Skin epidermis (tissue), 12 donors: ENCODE results near the gene DGKG.

ENCODE experiments used
- H3K27ac ChIP-seq, 21 experiments: fragments of 200-600 bp; sonication (generic) in 11 of 21; one replicate each; pipeline ENCODE4 v1.5.0; 2020; ENCODE audit warnings: mild to moderate bottlenecking in 3 of 21, inconsistent platforms in 2 of 21, moderate library complexity in 2 of 21
- H3K4me3 ChIP-seq, 7 experiments: fragments of 200-600 bp; sonication (generic) in 2 of 7; one replicate each; pipeline ENCODE4 v1.5.0; 2020; ENCODE audit warnings: inconsistent platforms in 2 of 7, mild to moderate bottlenecking in 2 of 7, moderate library complexity in 1 of 7

The DGKG gene

GRCh38 chr3:186322761-186323160, 39.3 kb downstream of the DGKG start:
- Histone ChIP-seq H3K27ac (no peak overlapping the region), H3K4me3 (no peak overlapping the region)

DNA sequence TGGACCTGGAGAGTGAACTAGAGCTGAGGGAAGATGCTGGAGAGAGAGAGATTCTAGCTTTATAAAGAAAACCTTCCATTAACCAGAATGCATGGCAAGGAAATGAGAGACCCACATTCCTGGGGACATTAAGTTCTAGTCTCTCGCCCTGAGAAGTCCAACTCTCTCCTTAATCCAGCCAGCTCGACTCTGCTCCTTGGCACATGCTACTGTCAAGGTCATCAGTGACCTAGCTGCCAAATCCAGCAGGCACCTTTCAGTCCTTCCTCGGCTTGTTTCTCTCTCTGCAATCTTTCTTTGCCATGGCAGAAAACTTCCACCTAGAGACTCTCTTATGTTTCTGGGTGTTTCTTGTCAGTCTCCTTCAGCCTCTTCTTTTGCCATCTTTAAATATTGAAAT, 40.3 kb downstream of the DGKG start:
- H3K27ac ChIP-seq, result no peak overlapping the region
- no peak overlapping the region for H3K4me3 ChIP-seq

GRCh38 chr3:186320862-186321568, 41.0 kb downstream of the DGKG start:
- no peak overlapping the region for H3K27ac ChIP-seq
- no peak overlapping the region for H3K4me3 ChIP-seq

DNA sequence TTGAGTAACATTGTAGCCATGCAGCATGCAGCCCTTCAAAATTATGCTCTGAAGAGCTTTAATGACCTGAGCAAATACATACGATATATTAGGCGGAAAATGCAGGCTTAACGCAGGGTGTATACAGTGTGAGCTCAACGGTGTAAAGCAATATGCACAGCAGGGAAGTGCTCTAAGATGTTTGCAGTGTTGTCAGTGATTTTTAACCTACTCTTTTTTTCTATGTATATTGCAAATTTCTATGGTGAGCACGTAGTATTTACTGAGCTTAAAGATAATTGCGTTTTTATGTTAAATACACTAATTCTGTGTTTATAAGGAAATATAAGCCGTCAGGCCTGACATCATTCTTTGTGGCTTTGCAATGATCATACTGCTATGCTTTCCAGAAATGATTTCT, 42.1 kb downstream of the DGKG start:
- H3K27ac ChIP-seq, result no peak overlapping the region
- no peak overlapping the region for H3K4me3 ChIP-seq

DNA sequence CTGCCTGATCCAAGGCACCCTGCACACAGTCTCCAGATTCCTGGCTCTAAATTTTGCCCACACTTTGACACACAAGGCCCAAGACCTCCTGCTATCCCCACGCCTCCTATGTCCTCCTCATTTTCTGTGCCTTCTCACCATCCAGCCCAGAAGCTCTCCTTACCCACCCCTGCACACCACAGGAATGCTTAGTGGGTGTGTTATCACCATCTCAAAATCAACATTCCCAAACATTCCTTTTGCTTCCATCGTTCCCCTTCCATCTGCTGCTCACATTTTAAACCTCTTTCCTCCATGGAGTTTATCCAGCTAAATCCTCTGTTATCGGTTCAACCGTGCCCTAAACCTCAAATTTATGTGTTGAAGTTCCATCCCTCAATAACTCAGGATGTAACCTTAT, 43.9 kb downstream of the DGKG start:
- Histone ChIP-seq H3K4me3 (no peak overlapping the region), H3K27ac (no peak overlapping the region)

- H3K4me3 ChIP-seq, result no peak overlapping the region
- no peak overlapping the region for H3K27ac ChIP-seq
Measured at GRCh38 chr3:186317478-186317877, 44.6 kb downstream of the DGKG start.

DNA sequence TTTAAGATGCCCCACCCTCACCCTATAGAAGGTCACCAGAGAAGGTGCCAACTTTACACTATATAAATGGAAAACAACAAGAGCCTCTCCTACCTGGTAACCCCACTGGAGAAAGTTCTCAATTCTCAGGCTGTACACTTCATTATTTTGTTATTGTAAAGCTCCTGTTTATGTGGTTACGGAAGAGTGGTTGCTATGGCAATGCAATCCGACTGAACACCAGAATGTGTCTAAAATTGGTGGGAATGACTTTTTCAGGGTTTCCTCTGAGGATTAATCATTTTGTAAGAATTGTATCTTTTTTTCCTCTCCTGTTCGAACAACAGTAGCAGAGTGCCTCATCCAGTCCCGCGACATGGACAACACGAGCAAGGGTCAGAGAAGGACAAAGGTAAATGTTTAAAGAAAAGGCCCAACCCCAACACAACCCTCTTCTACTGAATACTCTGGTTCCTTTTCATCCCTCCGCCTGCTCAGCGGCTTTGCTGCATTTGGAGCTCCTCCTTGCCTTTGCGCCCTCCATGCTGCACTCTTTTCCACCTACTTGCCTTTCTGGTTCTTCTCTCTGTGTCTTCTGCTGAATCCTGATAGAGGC, 45.3 kb downstream of the DGKG start:
- Histone ChIP-seq H3K4me3 (no peak overlapping the region), H3K27ac (no peak overlapping the region)

- Histone ChIP-seq H3K4me3 (no peak overlapping the region), H3K27ac (no peak overlapping the region)
Measured at GRCh38 chr3:186315581-186316354, 46.3 kb downstream of the DGKG start.

- Histone ChIP-seq H3K4me3 (no peak overlapping the region), H3K27ac (no peak overlapping the region)
Measured at GRCh38 chr3:186314896-186315295, 47.1 kb downstream of the DGKG start.

GRCh38 chr3:186311441-186311840, 50.6 kb downstream of the DGKG start:
- Histone ChIP-seq H3K4me3 (no peak overlapping the region), H3K27ac (no peak overlapping the region)

DNA sequence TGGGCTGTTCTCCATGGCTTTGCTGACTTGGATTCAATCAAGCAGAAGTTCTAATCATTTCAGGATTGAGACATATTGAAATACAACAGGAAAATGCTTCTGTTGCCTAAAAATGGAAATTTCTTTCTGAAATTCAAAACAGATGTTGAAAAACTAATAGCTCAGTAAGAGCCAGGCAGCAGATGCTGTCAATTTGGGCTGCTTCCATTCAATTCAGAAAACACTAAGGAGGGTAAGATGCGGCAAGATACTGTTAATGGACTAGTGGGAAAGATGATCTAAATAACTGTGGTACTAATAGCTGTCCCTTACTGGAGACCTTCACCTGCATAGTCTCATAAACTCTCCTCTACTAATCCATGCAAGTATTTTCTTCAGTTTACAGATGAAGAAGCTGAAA, 53.5 kb downstream of the DGKG start:
- Histone ChIP-seq H3K4me3 (no peak overlapping the region), H3K27ac (no peak overlapping the region)

GRCh38 chr3:186307594-186308221, 54.3 kb downstream of the DGKG start:
- H3K27ac ChIP-seq, result no peak overlapping the region

DNA sequence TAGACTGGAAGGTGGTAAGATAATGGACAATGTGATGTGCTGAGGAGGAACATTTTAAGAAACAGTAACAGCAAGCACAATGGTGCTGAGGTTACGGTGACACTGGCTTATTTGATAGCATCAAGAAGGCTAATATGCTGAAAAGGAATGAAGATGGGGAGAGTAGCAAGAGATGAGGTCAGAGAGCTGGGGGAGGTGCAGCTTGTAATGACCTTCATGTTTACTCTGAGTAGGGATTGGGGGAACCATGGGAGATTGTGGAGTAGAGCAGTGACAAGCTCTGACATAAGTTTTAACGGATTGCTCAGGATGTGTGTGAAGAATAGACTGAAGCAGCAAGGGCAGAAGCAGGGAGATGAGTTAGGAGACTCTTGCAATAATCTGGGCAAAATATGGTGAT, 56.7 kb downstream of the DGKG start:
- no peak overlapping the region for H3K4me3 ChIP-seq
- H3K27ac ChIP-seq, result no peak overlapping the region

More at GRCh38 chr3:186307594-186308221, 54.3 kb downstream of the DGKG start:
- no peak overlapping the region for H3K4me3 ChIP-seq

GRCh38 chr3:186303965-186304364, 58.1 kb downstream of the DGKG start:
- no peak overlapping the region for H3K4me3 ChIP-seq
- no peak overlapping the region for H3K27ac ChIP-seq

DNA sequence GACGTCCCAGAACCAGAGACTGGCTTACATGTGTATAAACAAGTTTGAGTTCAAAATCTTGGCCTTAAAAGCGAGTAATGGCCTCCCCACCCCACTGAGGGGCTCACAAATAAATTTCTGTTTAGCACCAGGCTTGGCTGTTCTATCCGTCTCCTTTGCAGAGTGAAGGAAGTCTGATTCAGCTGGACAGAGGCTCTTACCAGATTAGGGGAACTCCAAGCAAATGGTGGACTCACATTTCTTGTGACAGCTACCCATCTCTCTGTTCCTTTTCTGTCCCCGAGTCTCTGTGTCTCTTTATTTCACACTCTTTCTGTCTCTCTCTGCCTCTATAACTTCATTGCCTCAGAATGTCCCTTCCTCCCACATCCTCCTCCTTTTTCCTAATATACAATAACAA, 62.7 kb downstream of the DGKG start:
- H3K4me3 ChIP-seq, result no peak overlapping the region
- no peak overlapping the region for H3K27ac ChIP-seq

- H3K27ac ChIP-seq, result no peak overlapping the region
- H3K4me3 ChIP-seq, result no peak overlapping the region
Measured at GRCh38 chr3:186298876-186299275, 63.2 kb downstream of the DGKG start.

- H3K4me3 ChIP-seq, result no peak overlapping the region
- no peak overlapping the region for H3K27ac ChIP-seq
Measured at GRCh38 chr3:186290796-186291195, 71.2 kb downstream of the DGKG start.

GRCh38 chr3:186287711-186288110, 74.3 kb downstream of the DGKG start:
- Histone ChIP-seq H3K27ac (peak overlapping the region in 1 of 21 experiments; percentile 30), H3K4me3 (no peak overlapping the region)

DNA sequence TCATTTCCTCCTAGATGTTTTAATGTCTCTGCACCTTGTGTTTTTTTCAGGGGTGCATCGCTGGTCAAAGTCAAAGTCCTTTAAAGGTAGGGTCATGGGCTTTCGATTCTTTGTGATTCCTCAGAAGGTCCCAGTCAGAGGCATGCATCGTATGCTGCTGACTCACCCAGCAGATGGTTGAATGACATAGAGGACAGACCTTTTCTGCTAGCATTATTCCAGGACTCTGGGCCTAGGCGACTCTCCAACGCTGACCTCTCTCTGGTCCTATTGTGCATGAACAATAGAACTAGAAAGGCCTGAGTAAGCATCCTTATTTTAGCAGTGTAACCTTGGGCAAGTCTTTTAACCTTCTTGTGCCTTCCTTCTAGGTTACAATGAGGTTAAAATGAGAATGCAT, 75.9 kb downstream of the DGKG start:
- Histone ChIP-seq H3K27ac (no peak overlapping the region), H3K4me3 (no peak overlapping the region)

- Histone ChIP-seq H3K27ac (no peak overlapping the region), H3K4me3 (no peak overlapping the region)
Measured at GRCh38 chr3:186284661-186285060, 77.4 kb downstream of the DGKG start.

DNA sequence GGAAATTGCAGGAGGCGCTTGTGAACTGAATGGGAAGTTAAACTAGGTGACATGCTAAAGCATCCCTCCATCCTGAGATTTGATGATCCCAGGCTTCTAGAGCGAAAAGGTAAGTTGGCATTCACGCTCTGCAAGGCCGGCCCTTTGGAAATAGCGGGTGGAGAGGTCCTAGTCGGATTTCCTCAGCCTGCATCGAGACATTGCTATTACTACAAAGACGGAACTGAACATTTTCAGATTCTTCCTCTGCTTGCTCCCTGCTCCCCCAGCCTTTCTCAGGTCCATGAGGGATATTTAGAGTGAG, 77.7 kb downstream of the DGKG start:
- no peak overlapping the region for H3K27ac ChIP-seq
- no peak overlapping the region for H3K4me3 ChIP-seq
